HepG2 (cell line): ENCODE measurements around the gene C13orf42. TPM values are rescaled to one million over a fixed set of nuclear protein-coding genes. Genes with fewer than 3 reads are reported as not detected.

Source experiments
- ATAC-seq: fragments of 200-7000 bp; cut with Tn5 transposase; 3 replicates; pipeline ENCODE4 v1.9.1; 2020; ENCODE audit warnings: mild to moderate bottlenecking, moderate library complexity
- BruUV-seq: library from RNA; stranded (reverse); fragments of 400-500 nt; replicated peaks from 2 replicates; lab custom pipeline; 2021; lab: Mats Ljungman, UMichigan
- CTCF ChIA-PET: fragments of 300-600 bp; formaldehyde crosslinking; extraction: SDS; loops from one replicate; lab custom pipeline; 2021; ENCODE audit warnings: low total read pairs, inconsistent platforms, low intra/inter-chr PET ratio; lab: Yijun Ruan, JAX
- POLR2A ChIA-PET: fragments of 350-600 bp; sonication (Branson Sonifier 250); formaldehyde crosslinking; loops from one replicate; lab custom pipeline; 2020; ENCODE audit warnings: antibody characterized with exemption, inconsistent platforms; lab: Yijun Ruan, JAX
- DNase-seq: peaks from one replicate; pipeline ENCODE4 v3.0.0-alpha.2; 2015; ENCODE audit warnings: low spot score
- FAIRE-seq: peaks from 3 replicates; lab custom pipeline; 2011; peaks lifted over from hg19 to GRCh38; lab: Jason Lieb, UNC
- H2AFZ ChIP-seq: one replicate; pipeline ENCODE4 v1.6.1; 2011; ENCODE audit warnings: low read length, inconsistent platforms
- H3K27ac ChIP-seq: fragments of 300-600 bp; 3 replicates; pipeline ENCODE4 v1.8.0; 2011; ENCODE audit warnings: mixed run types, mild to moderate bottlenecking, mixed read lengths, low read length, inconsistent platforms; ENCODE audit not compliant: insufficient read depth; ENCODE audit errors: extremely low read length
- H3K27me3 ChIP-seq, 2 experiments: fragments of 200-600 bp in 1 of 2; 2 replicates in 1 of 2; 3 replicates in 1 of 2; pipeline versions ENCODE4 v1.6.0 to v1.8.0; 2011; ENCODE audit warnings: low read length in 2 of 2, mild to moderate bottlenecking in 2 of 2, moderate library complexity in 2 of 2, inconsistent platforms in 1 of 2; ENCODE audit not compliant: insufficient read depth in 2 of 2, control insufficient read depth in 1 of 2
- H3K36me3 ChIP-seq, 2 experiments: fragments of 200-600 bp in 1 of 2; replicated peaks in 1 of 2; 2 replicates in 1 of 2; 3 replicates in 1 of 2; pipeline versions ENCODE4 v1.5.1 to v1.8.0; 2011; ENCODE audit warnings: low read length in 2 of 2, inconsistent platforms in 1 of 2; ENCODE audit not compliant: insufficient read depth in 2 of 2, control insufficient read depth in 1 of 2
- H3K4me1 ChIP-seq: 2 replicates; pipeline ENCODE4 v1.5.1; 2012; ENCODE audit warnings: low read length, inconsistent platforms; ENCODE audit not compliant: insufficient read depth
- H3K4me2 ChIP-seq: 2 replicates; pipeline ENCODE4 v1.6.0; 2011; ENCODE audit warnings: low read depth, low read length, inconsistent platforms
- H3K4me3 ChIP-seq, 3 experiments: fragments of 200-600 bp in 1 of 3; sonication (generic), shearing (Covaris generic) in 1 of 3; replicated peaks in 1 of 3; 2 replicates each; pipeline ENCODE4 v1.5.1; 2011 to 2016; ENCODE audit warnings: low read length in 3 of 3, inconsistent platforms in 2 of 3, low read depth in 2 of 3, mild to moderate bottlenecking in 2 of 3, control low read depth in 1 of 3, mixed read lengths in 1 of 3; ENCODE audit not compliant: insufficient read depth in 1 of 3
- H3K79me2 ChIP-seq: one replicate; pipeline ENCODE4 v1.6.1; 2011; ENCODE audit warnings: low read length, inconsistent platforms; ENCODE audit not compliant: insufficient read depth
- H3K9ac ChIP-seq: 2 replicates; pipeline ENCODE4 v1.6.0; 2011; ENCODE audit warnings: mild to moderate bottlenecking, low read depth, low read length, inconsistent platforms; ENCODE audit not compliant: insufficient read depth
- H3K9me3 ChIP-seq: 2 replicates; pipeline ENCODE4 v1.5.1; 2012; ENCODE audit warnings: mild to moderate bottlenecking, low read length
- H4K20me1 ChIP-seq: 2 replicates; pipeline ENCODE4 v1.6.0; 2011; ENCODE audit warnings: inconsistent platforms, mild to moderate bottlenecking, low read length, moderate library complexity; ENCODE audit not compliant: insufficient read depth
- CENPBD1 ChIP-seq: sonication (generic); formaldehyde crosslinking; IDR thresholded peaks from 2 replicates; pipeline ENCODE4 v1.8.0; 2022; ENCODE audit warnings: missing genetic modification reagents, low read depth, mild to moderate bottlenecking, borderline replicate concordance
- DPF2 ChIP-seq: sonication (generic); formaldehyde crosslinking; IDR thresholded peaks from 2 replicates; pipeline ENCODE4 v1.4.0; 2020; ENCODE audit warnings: mild to moderate bottlenecking, low read depth, missing genetic modification reagents, borderline replicate concordance
- GZF1 ChIP-seq: sonication (generic); formaldehyde crosslinking; IDR thresholded peaks from 2 replicates; pipeline ENCODE4 v1.5.1; 2020; ENCODE audit warnings: mild to moderate bottlenecking, missing genetic modification reagents
- HMG20A ChIP-seq: IDR thresholded peaks from 2 replicates; pipeline ENCODE4 v1.6.1; 2016; ENCODE audit warnings: borderline replicate concordance
- NFYC ChIP-seq: IDR thresholded peaks from 2 replicates; pipeline ENCODE4 v1.6.1; 2016; ENCODE audit warnings: missing genetic modification reagents, missing compliant biosample characterization
- RFXAP ChIP-seq: sonication (generic); formaldehyde crosslinking; IDR thresholded peaks from 2 replicates; pipeline ENCODE4 v1.4.0; 2020; ENCODE audit warnings: missing genetic modification reagents, borderline replicate concordance
- THAP9 ChIP-seq: sonication (generic); formaldehyde crosslinking; IDR thresholded peaks from 2 replicates; pipeline ENCODE4; 2020; ENCODE audit warnings: missing genetic modification reagents, mild to moderate bottlenecking, borderline replicate concordance
- WGBS: methylation state at CpG from one replicate; pipeline ENCODE4 v1.1.6; 2017; ENCODE audit warnings: low lambda C conversion rate; 5-methylcytosine and 5-hydroxymethylcytosine counted together
- in situ Hi-C: cut with HindIII; loops from 2 replicates; pipeline ENCODE4 v1.10.0; 2017; ENCODE audit warnings: low pct_unique_long_range_greater_than_20kb; ENCODE audit not compliant: extremely low pct_ligation_motif_present
- intact Hi-C: fragments of 100-400 bp; cut with micrococcal nuclease; formaldehyde crosslinking; loops from one replicate; pipeline ENCODE4 v1.10.0; 2022; ENCODE audit not compliant: unreplicated experiment
- polyA plus RNA-seq, 8 experiments: library from polyadenylated mRNA; depleted of rRNA in 3 of 8; stranded (reverse) in 7 of 8; unstranded in 1 of 8; fragments of >200 nt; fragmentation: Illumina TruSeq in 4 of 8; extraction: Trizol in 4 of 8; gene quantifications; 2 replicates each; pipeline versions ENCODE4 v1.2.1 to v1.2.3, GENCODE V29; 2011 to 2016; ENCODE audit warnings: low read depth in 4 of 8, missing spikeins in 1 of 8, mixed read lengths in 1 of 8; ENCODE audit not compliant: insufficient read depth in 1 of 8
- total RNA-seq, 5 experiments: library from RNA; depleted of rRNA; stranded (reverse); fragments of >200 nt; fragmentation: Illumina TruSeq; extraction: Trizol; gene quantifications; 2 replicates each; pipeline ENCODE4 v1.2.3, GENCODE V29; 2016; ENCODE audit warnings: low read depth in 1 of 5
- TF ChIP-seq, protein P1 (sequence below): sonication (generic); formaldehyde crosslinking; IDR thresholded peaks from 2 replicates; pipeline ENCODE4 v1.5.1; 2020; ENCODE audit warnings: mild to moderate bottlenecking, missing genetic modification reagents, moderate library complexity

The C13orf42 gene
- total and polyA plus RNA-seq, 2 of the 13 experiments (the other 11 are each of a cell fraction or from before 2014, with no cell fraction given), result not detected

- in situ Hi-C loops (no loop called here), intact Hi-C loops (no loop called here)
- Histone ChIP-seq H4K20me1 (no peaks in the 10 kb centered on the region), H3K27ac (no peak overlapping the region), H3K9me3 (no peaks in the 10 kb centered on the region), H3K36me3 (no peaks in the 10 kb centered on the region), H3K9ac (no peak overlapping the region), H3K27me3 (peaks cover 0 to 26% of the 10 kb centered on the region in 2 experiments; a peak in 4 of 5 replicates), H3K4me3 (no peak overlapping the region), H3K4me2 (no peak overlapping the region), H3K79me2 (no peaks in the 10 kb centered on the region), H2AFZ (no peak overlapping the region), H3K4me1 (no peaks in the 10 kb centered on the region)
- DNase-seq (no peak), ATAC-seq (no peak), FAIRE-seq (no peak)
- 11% methylated on average over 3 of the region's 7 CpGs for WGBS
- ChIA-PET CTCF (no interaction called here), POLR2A (no interaction called here)
- no TSS peak for BruUV-seq
- TF ChIP-seq NFYC (CRISPR knock-in tag) (no peak), HMG20A (CRISPR knock-in tag) (no peak), RFXAP (CRISPR knock-in tag) (no peak), DPF2 (CRISPR knock-in tag) (no peak), CENPBD1 (no peak), GZF1 (CRISPR knock-in tag) (no peak), THAP9 (CRISPR knock-in tag) (no peak)
- TF ChIP-seq, protein P1, sequence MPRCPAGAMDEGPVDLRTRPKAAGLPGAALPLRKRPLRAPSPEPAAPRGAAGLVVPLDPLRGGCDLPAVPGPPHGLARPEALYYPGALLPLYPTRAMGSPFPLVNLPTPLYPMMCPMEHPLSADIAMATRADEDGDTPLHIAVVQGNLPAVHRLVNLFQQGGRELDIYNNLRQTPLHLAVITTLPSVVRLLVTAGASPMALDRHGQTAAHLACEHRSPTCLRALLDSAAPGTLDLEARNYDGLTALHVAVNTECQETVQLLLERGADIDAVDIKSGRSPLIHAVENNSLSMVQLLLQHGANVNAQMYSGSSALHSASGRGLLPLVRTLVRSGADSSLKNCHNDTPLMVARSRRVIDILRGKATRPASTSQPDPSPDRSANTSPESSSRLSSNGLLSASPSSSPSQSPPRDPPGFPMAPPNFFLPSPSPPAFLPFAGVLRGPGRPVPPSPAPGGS (CRISPR knock-in tag), result no peak
Observed at GRCh38 chr13:51147732-51148131, 36.7 kb upstream of the C13orf42 start.
